ENCODE data around the gene ALDH3A1.

Gene ALDH3A1

DNA sequence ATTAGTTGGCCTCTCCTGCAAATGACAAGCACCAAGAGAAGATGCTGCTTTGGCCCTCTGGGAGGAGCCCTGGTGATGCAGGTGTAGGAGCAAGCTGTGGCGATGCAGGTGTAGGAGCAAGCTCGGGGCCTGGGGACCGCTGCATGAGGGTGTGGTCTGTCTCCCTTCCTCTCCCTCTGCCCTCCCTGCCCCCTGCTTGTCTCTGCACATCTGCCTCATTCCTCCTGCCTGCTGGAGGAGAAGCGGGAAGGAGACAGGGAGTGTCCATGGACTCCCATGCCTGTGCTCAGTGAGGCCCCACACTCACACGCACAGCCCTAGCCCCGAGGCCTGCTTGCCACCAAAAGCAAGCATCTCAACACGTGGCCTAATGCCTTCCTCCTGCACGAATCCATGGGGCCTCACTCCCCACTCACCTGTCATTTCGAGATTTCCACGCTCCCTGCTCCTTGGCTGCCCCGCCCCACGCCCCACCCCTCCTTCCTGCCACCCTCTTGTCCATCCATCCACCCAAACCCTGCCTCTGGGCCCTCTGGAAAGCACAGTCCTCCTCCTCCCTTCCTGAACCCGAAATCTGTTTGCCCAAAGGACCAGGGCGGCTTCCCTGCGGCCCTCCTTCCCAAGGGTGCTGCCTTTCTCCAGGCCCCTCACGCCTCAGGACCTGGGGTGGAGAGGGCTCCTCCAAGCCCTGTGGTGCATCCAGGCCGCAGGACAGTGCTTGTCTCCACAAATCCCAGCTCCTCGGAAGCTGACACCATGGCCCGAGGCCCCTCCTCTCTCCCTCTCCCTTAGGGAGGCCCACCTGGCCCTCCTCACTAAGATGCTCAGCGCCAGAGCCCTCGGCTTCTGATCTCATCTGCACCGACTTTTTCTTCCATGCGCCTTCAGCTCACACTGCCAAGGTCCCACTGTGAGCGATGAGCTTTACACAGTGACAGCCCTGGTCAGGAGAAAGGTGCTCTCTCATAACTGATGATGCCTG, 11.8 kb upstream of the ALDH3A1 start:
- no peak for DNase-seq

DNA sequence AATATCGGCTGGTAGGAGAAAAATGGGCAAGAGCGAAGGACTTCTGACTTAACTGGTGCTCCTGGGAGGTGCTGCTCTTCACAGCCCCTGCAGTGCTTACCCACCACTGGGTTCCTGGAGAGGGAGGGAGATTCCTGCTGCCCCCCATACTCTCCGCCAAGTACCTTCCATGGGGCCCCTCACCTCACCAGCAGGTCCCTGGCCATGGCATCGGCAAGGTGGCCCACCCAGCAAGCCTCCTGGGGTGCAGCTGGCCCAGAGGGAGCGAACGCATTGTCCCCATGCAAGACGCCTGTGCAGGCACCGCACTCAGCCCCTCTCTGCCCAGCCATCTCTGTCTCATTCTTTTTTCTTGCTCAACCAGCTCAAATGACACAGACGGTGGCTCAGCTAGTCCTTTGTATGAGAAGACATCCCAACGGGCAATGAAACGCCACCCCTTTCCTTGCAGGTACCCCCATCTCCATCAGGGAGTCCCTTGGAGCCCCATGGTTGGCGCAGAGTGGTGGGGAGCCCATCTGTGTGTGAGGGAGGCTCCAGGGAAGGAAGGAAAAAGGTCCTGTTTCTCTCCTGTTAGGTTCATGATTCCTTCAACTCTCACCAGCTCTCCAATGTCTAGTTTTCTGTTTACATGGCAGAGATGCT, 9.6 kb upstream of the ALDH3A1 start:
- DNase-seq: no peak

DNA sequence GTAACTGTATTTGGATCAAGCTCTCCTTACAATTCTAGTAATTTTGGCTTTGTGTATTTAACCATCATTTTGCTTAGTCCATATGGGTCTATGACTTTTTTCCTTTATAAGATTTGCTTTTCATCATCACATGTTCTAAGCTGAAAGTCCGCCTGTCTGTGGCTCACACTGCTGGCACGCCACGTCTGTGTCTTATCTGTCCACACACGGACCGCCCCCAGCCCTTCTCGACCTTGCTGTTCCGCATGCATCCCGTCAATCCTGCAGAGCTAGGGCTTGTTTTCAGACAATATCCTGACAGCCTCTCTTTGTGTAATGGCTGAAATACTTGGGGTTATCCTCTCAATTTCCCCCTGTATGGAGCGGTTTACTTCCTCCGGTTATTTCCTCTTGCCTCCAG, 8.4 kb upstream of the ALDH3A1 start:
- no peak for DNase-seq

DNA sequence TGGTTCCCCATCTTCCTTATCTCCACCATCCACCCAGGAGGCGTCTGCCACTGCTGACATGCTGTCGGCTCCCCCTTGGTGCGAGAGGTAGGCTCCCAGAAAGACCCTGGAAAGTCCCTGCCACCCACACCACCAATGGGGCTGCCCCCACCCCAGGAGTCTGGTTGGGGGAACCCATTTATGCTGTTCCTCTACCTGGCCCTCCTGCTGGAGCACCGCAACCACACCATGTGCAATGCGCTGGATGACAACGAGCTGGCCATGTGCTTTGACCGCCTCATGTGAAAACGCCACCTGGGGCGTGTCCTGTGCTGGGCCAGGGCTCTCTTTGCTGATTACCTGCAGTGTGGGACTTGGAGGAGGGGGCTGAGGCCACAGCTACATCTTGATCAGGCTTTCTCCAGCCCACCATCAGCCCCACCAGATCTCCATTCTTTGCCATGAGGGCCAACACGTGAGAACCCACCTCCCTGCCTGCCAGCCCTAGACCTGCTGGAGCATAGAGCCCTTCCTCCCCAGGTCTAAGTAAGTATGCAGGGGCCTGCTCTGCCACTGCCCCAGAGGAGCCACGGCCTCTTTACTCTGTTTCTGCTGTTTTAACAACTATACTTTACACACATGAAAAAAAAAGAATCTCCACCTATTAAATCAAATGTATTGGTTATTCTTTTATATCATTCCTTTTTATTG, 7.9 kb upstream of the ALDH3A1 start:
- no peak for DNase-seq

DNA sequence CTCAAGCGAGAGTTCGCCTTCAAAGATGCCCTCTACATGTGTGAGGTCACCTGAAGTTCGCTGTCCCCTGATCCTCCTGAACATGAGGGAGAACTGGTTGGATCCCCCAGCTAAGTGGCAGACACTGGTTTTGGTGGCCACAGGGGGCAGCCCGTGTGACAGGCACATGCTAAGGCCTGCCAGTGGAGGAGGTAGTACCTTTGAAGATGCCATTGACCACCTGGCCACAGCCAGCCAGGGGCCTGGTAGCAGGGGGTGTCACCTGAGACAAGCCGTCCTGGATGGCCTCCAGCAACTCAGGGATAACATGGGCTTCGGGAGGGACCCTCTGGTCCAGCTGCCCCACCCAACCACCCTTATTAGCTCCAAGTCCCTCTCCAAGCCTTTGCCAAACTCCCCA, 7.3 kb upstream of the ALDH3A1 start:
- DNase-seq: no peak

DNA sequence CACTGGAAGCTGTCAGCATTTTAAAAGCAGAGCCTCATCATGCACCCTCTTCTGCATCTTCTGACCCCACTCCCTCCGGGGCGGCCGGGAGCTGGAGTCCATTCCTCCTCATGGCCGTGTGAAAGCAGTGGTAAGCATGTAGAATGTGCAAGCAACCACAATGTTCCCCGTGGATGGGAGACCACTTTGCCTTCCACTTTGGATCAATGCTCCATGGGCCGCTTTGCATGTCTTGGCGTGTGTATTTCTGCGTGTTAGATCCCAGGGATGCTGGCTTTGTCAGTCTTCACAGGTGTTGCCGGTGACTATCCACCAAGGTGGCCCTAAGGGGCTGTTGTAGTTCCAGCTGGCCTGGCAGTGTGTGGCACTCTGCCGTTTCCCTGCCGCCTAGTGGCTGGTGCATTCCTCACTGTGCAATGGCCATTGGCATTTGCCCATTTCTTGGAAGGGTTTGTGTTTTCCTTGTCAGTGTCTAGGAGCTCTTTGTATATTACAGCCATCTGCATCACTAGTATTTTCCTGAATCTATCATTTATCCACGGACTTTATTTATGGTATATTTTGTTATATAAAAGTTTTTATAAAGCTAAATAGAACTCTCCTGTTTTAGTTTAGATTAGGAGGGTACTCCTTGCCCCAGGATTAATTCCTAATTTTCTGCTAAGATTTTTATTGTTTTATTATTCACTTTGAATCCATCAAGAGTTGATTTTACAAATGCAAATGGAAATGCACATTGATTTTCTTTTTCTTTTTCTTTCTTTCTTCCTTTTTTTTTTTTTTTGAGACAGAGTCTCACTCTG, 5.8 kb upstream of the ALDH3A1 start:
- peak; percentile 73 for DNase-seq

DNA sequence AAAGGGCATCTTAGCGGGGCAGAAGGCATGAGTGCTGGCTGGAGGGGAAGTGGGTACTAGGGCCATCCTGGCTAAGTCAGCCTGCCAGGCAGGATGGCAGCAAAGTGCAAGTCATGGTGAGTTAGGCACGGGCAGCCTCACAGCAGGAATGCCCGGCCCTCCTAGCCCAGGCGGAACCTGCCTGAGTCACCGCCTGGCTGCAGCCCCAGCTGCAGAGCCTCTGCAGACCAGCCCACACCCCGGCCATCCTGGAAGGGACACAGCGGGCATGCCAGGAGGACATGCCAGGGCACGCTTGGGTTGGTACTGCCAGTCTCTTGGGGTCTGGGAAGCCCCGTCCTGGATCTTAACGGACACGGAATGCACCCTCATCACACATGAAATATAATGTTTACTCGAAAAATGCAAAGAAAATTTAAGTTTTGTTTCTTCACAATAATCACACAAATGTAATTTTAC, 5.0 kb upstream of the ALDH3A1 start:
- DNase-seq: peak; percentile 38

DNA sequence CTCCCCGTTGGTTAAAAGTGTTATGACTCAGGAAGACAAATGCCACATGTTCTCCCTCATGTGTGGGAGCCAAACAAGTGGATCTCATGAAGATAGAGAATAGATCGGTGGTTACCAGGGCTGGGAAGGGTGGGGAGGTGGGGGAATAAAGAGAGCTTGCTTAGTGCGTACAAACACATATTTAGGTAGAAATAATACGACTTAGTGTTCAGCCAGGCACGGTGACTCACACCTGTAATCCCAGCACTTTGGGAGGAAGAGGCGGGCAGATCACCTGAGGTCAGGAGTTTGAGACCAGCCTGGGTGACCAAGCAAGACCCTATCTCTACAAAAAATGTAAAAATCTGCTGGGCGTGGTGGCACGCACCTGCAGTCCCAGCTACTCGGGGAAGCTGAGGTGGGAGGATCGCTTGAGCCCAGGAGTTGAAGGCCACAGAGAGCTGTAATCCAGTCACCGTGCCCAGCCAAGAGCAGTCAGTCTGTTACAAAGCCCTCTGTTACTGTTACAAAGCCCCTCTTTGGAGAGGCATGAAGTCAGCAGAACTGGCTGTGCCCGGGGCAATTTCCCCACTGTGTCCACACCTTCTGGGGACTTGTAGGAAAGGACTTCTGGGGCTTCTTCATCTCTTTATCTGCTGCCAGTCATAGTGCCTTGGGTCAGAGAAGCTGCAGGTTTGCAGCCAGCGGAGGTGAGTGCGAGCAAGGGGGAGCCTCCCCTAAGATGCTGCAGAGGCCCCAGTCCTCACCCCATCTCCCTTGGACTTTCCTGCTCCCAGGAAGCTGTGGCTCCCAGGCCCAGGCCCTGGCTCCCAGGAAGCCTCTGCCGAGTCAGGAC, 4.3 kb upstream of the ALDH3A1 start:
- no peak for DNase-seq

DNA sequence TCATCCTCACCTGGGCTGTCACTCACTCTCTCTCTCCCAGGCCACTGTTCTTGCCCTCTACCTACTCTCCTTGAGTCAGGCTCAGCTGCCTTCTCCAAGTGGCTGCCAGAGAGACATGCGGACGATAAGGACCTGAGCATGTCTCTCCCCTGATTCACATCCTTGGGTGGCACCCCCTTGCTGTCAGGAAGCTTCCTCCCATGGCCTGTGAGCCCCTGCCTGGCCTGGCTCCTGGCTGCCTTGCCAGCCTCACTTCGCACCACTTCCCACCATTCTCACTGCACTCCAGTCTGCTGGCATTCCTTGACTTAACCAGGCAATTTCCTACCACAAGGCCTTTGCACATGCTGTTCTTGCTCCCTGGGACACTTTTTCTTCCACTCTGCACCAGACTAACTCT, 2.7 kb upstream of the ALDH3A1 start:
- no peak for DNase-seq

DNA sequence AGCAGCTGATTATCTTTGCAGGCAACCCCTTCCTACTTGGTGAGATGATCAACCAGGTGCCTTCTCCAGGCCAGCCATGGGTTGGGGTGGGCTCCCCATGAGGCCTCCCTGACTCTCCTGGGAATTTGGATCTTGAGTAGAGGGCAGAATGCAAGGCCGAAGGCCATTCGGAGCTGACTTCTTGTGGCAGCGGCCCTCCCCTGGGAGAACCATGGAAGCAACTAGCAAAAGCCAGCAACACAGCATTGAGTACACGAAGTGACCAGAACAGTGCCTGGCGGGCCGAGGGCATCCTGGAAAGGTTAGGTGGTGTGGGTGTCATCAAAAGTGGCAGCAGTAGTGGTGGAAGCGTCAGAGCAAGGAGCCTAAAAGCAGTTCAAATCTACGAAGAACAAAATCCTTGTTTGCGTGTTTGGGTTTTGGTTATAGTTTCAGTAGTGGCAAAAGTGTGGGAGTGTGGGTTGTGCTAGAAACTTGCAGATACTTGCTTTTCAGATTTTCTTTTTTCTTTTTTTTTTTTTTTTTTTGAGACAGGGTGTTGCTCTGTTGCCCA, 2.0 kb upstream of the ALDH3A1 start:
- no peak for DNase-seq

DNA sequence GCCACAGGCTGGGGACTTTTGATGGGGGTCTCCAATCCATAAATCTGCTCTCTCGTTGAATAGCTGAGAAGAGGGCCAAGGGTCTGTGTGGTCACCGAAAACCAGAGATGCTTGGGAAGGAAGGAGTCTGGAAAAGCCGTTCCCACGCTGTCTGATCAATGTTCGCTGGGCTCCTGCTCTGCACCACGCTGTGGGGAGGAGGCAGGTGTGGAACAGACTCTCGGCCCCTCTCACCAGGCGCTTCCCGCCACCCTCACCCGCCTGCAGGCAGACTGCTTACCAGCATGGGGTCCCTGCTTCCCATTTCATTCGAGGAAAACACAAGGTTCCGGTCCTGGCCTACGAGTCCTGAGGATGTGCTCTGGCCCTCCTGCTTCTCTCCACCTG, 702 bp upstream of the ALDH3A1 start:
- no peak for DNase-seq

DNA sequence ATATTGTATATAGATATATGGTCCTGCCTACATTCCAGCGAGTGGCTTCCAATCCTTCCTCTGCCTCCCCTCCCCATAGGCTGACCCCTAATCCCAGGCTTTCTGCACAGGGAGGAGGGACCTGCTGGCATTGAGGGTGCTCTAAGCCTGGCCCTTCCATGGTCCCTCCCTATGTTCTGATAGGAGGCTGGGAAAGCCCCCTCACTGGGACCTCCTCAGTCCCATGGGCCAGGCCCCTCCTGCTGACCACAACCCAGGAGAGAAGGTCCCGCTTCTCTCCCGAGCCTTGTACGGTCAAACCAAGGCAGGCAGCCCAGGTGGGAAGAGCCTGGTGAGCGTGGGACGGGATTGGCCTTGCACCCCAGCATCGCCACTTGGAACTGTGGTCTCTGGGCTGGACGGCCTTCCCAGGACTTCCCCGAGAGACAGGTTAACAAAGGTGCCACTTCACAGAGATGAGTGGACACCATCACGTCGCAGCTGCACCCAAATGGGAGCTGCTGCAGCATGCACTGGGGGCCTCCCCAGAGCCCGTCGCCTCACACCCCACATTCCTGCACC, 859 bp downstream of the ALDH3A1 start:
- DNase-seq: no peak

DNA sequence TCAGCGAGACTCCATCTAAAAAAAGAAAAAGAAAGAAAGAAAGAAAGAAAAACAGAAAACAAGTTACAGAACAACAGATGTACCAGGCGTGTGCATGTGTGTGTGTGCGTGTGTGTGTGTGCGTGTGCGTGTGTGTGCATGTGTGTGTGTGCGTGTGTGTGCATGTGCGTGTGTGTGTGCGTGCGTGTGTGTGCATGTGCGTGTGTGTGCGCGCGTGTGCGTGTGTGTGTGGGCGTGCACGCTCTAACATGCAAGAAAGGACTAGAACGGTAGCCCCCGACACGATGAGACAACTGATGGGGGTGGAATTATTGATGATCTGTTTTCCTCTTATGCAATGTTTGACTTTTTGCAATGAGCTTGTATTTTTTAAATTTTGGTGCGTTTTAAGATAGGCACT, 1.6 kb downstream of the ALDH3A1 start:
- no peak for DNase-seq

DNA sequence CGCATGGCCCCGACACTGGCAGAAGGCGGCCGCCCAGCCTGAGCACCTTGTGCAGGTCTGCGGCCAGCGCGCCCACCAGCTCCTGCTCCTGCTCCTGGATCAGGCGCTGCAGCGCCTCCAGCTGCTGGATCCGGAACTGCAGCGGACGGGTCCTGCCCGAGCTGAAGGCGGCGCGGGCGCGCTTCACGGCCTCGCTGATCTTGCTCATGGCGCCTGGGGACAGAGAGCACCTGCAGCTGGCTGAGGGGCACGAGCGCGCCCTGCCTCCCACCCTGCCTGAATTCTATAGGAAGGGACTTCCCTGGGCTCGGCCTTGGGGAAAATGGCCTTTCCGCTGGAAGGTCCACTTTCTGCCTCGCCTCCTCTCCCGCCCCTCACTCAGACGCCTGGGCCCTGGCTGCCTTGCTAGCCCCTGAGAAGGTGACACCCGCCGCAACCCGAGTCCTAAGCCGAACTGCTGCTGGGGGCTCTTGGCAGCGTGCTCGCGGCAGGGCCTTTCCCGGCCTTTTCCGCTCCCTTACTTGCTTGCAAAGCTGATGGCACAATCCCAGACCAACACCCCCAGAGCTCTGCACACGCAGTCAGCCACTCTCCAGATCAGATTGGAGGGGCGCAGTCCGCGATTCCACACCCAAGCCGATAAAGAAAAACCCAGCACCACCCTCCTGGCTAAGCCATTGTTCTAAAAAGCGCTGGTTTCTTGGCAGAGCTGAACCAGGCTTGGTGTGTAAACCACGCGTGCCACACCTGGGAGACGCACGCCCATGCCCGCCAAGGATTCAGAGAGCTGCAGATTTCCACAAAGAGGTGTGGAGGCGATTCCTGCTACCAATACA, 3.0 kb downstream of the ALDH3A1 start:
- peak; percentile 87 for DNase-seq

DNA sequence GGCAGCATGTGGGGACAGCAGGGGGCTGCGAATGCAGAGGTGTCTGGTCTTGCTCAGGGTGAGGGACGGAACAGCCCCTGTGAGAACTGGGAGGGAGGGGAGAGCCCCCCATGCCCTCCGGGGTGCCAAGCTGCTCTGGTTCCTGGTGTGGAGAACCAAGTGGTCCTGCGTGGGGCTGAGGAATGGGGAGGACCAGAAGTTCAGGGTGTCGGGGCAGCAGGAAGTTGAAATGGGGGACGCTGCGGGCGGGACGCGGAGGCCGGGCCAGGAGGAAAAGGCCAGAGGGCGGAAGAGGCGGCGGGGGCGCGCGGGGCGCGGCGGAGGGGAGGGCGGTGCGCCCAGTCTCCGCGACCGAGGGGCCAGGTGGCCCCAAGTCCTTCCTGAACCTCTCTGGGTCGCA, 3.6 kb downstream of the ALDH3A1 start:
- DNase-seq: no peak

DNA sequence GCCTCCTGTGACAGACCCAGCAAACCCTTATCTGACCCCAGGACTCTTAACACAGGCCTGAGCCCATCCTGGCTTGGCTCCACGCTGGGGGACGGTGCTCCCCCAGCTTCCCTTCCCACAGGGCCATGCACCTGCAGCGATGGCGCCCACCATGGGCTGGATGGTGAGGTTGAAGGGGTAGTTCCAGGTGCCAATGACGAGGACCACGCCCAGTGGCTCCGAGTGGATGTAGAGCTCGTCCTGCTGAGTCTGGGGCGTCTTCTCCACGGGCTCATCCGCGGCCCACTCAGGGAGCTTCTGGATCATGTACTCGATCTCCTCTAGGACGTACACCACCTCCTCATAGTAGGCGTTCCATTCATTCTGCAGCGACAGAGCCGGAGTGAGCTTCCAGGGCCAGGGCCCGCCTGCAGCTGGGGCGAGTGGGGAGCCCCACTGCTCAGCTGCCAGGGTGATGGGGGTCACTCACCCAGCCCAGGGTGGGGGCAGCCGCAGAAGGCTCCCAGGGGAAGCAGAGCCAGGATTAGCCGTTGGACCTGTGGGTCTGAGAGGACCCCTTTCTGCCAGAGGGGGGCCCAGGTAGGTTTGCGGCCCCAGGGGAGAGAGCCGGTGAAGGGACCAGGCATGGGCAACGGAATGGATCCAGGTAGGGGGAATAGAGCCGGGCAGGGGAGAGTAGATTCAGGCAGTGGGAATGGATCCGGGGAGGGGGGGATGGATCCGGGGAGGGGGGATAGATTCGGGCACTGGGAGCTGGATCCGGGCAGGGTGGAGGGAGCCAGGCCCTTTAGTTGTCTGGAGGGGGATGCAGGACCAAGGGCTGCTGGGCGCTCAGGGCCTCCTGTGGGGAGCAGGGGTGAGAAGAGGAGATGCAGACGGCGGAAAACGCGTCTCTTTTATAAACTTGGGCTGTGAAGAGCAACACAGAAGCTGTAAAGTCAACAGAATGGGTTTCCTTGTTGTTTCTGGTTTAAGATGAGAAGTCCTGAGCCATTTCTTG, 4.7 kb downstream of the ALDH3A1 start:
- no peak for DNase-seq

DNA sequence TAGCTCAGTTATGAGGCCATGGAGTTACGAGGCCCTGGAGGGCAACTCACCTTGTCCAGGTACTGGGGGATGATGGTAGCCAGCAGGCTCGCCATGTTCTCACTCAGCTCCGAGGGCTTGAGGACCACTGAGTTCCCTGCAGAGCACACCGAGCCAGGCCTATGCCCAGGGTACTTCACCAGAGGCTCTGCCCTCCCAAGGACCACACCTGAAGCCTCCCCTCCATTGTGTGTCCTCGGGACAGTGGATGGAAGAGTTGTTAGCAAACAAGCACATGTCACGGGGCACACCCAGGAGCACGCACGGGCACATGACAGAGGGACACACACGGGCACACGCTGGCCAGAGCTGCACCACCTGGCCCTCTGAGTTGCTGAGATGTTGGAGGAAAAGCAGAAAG, 5.6 kb downstream of the ALDH3A1 start:
- DNase-seq: no peak

DNA sequence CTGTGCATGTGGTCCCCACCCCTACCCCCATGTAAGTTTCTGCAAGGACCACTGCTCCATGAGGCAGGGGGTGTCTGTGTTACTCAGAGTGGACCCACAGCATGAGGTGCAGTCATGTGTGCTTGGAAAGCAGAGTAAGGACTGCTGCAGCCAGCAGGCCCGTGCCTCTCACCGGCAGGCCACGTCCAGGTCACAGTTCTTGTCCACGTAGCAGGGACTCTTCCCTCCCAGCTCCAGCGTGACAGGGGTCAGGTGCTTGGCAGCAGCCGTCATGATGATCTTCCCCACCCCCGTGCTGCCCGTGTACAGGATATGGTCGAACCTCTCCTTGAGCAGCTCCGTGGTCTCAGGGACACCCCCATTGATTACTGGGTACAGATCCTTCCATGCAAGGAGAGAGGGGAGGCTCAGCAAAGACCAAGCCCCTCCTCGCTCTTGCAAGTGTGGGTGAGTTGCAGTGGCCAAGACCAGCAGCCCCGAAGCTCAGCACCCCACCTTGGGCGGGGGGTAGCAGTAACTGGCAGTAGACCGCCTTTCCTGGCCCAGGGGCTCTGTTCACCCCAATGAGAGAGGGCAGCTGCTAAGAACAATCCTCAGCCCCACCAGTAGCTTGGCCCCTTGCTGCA, 6.2 kb downstream of the ALDH3A1 start:
- no peak for DNase-seq

Measured in NCI-H510A (cell line).